Psoas muscle (tissue), 8 donors: ENCODE results near the gene TMEM207. TPM values are rescaled to one million over a fixed set of nuclear protein-coding genes. Genes with fewer than 3 reads are reported as not detected.

ENCODE experiments used
- ATAC-seq, 4 donors: fragments of 200-7000 bp; cut with Tn5 transposase; one replicate each; pipeline ENCODE4 v1.9.1; 2020; ENCODE audit warnings: moderate library complexity in 3 of 4, mild to moderate bottlenecking in 2 of 4
- DNase-seq, 2 donors: peaks; one replicate each; pipeline ENCODE4 v3.0.0-alpha.2; 2020
- H3K27ac ChIP-seq: fragments of 200-600 bp; one replicate; pipeline ENCODE4 v1.8.0; 2022
- H3K27me3 ChIP-seq, 3 donors: fragments of 200-600 bp in 1 of 3; one replicate each; pipeline versions ENCODE4 v1.6.1 to v1.8.0; 2013 to 2022; ENCODE audit warnings: low read length in 2 of 3, mild to moderate bottlenecking in 2 of 3, moderate library complexity in 1 of 3; ENCODE audit not compliant: insufficient read depth in 3 of 3
- H3K36me3 ChIP-seq, 2 donors: fragments of 200-600 bp in 1 of 2; one replicate each; pipeline versions ENCODE4 v1.6.1 to v1.8.0; 2013 to 2022; ENCODE audit warnings: low read depth in 1 of 2, mild to moderate bottlenecking in 1 of 2, moderate library complexity in 1 of 2; ENCODE audit not compliant: insufficient read depth in 1 of 2
- H3K4me1 ChIP-seq: fragments of 200-600 bp; one replicate; pipeline ENCODE4 v1.8.0; 2022
- H3K4me3 ChIP-seq: fragments of 200-600 bp; one replicate; pipeline ENCODE4 v1.8.0; 2022; ENCODE audit warnings: mild to moderate bottlenecking
- H3K9me3 ChIP-seq: fragments of 200-600 bp; one replicate; pipeline ENCODE4 v1.8.0; 2022
- CTCF ChIP-seq: fragments of 200-600 bp; IDR thresholded peaks from one replicate; pipeline ENCODE4 v1.8.0; 2022; ENCODE audit warnings: antibody characterized with exemption
- WGBS, 3 donors: extraction: QIAGEN DNeasy Blood & Tissue Kit; methylation state at CpG; one replicate each; pipeline versions ENCODE4 v1.1.6 to v1.1.7; 2013; 5-methylcytosine and 5-hydroxymethylcytosine counted together
- intact Hi-C, 2 donors: fragments of 100-400 bp; cut with DNase I; formaldehyde crosslinking; loops; one replicate each; pipeline versions ENCODE4 v1.11.0 to v1.14.2; 2022
- polyA plus RNA-seq, 3 donors: library from polyadenylated mRNA; stranded (reverse); fragments of 200-250 nt; gene quantifications; one replicate each; pipeline ENCODE4 v1.2.3, GENCODE V29; 2013
- total RNA-seq, 4 donors: library from RNA; stranded (reverse); fragmentation: NEBNext Ultra II Directional in 2 of 4; extraction: Animal tissue kit (Norgen Biotek cat#: 25700) in 2 of 4; gene quantifications; one replicate each; pipeline versions ENCODE4 v1.2.1 to v1.2.4, GENCODE V29; 2021 to 2023
- donor health status: healthy with polysubstance abuse.
- donor health status: DM: no; HTN: no; CAD: no; lungs with moderate emphysema.
- donor health status: Bipolar disorder and iron deficiency.
- donor health status: healthy.
- donor health status: DM: yes; HTN: yes; CAD: no.
- donor health status: DM: no; HTN: no; CAD: no.
- donor health status: DM: no; HTN: no; CAD: no.
- donor health status: DM: yes; HTN: yes; CAD: no.

The TMEM207 gene
- total and polyA plus RNA-seq, 7 donors: not detected

- H3K9me3 ChIP-seq: no peaks in the 10 kb centered on the region
- H3K4me3 ChIP-seq: no peak overlapping the region
- no peak for ATAC-seq
- no peak for DNase-seq
- TF ChIP-seq CTCF: no peak
- peaks cover 0 to 2% (median 0%) of the 10 kb centered on the region in 3 donors for H3K27me3 ChIP-seq
- 89 to 90% (median 89%) methylated on average over 1 of the region's 1 CpG for WGBS, 3 donors
- H3K27ac ChIP-seq: no peak overlapping the region
- no peaks in the 10 kb centered on the region for H3K4me1 ChIP-seq
- H3K36me3 ChIP-seq: no peaks in the 10 kb centered on the region
- intact Hi-C loops: loop anchor here in 1 of 2 donors (10.0 kb wide), 2 partner anchors 201 to 461 kb away; no protein-coding TSS in a partner anchor
Measured at GRCh38 chr3:190425833-190426232, 23.9 kb downstream of the TMEM207 start.

- ATAC-seq (peak in 3 of 4 donors; percentile 27 to 60 (median 42)), DNase-seq (peak; percentile 25 to 62)
- Histone ChIP-seq H3K27me3 (peaks cover 0 to 2% (median 0%) of the 10 kb centered on the region in 3 donors), H3K4me1 (no peaks in the 10 kb centered on the region), H3K36me3 (no peaks in the 10 kb centered on the region), H3K27ac (no peak overlapping the region), H3K4me3 (no peak overlapping the region), H3K9me3 (no peaks in the 10 kb centered on the region)
- 25 to 32% (median 27%) methylated on average over 16 of the region's 16 CpGs for WGBS, 3 donors
- intact Hi-C loops: loop anchor here in 1 of 2 donors (10.0 kb wide), 2 partner anchors 200 to 460 kb away; no protein-coding TSS in a partner anchor
- TF ChIP-seq CTCF: peak; percentile 55
Measured at GRCh38 chr3:190424478-190425439, 24.9 kb downstream of the TMEM207 start.

- H3K27me3 ChIP-seq: peaks cover 0 to 2% (median 0%) of the 10 kb centered on the region in 3 donors
- 53 to 66% (median 65%) methylated on average over 2 of the region's 2 CpGs for WGBS, 3 donors
- DNase-seq: no peak
- H3K27ac ChIP-seq: no peak overlapping the region
- no peak for TF ChIP-seq CTCF
- no peak overlapping the region for H3K4me3 ChIP-seq
- H3K9me3 ChIP-seq: no peaks in the 10 kb centered on the region
- no peaks in the 10 kb centered on the region for H3K4me1 ChIP-seq
- intact Hi-C loops: loop anchor here in 1 of 2 donors (10.0 kb wide), 2 partner anchors 199 to 459 kb away; no protein-coding TSS in a partner anchor
- no peak for ATAC-seq
- H3K36me3 ChIP-seq: no peaks in the 10 kb centered on the region
Measured at GRCh38 chr3:190424108-190424477, 25.6 kb downstream of the TMEM207 start.

- Histone ChIP-seq H3K4me3 (no peak overlapping the region), H3K4me1 (no peaks in the 10 kb centered on the region), H3K27ac (no peak overlapping the region), H3K36me3 (no peaks in the 10 kb centered on the region), H3K27me3 (no peaks in the 10 kb centered on the region), H3K9me3 (no peaks in the 10 kb centered on the region)
- no peak for TF ChIP-seq CTCF
- 46 to 56% (median 52%) methylated on average over 3 of the region's 3 CpGs for WGBS, 3 donors
- no peak for ATAC-seq
- intact Hi-C loops: no loop called here
- DNase-seq: no peak
Measured at GRCh38 chr3:190414297-190414696, 35.4 kb downstream of the TMEM207 start.
